Psoas muscle (tissue), 8 donors: ENCODE measurements around the gene RAVER2. TPM values are rescaled to one million over a fixed set of nuclear protein-coding genes. Genes with fewer than 3 reads are reported as not detected.

Experiments used
- ATAC-seq, 4 donors: fragments of 200-7000 bp; cut with Tn5 transposase; one replicate each; pipeline ENCODE4 v1.9.1; 2020; ENCODE audit warnings: moderate library complexity in 3 of 4, mild to moderate bottlenecking in 2 of 4
- DNase-seq, 2 donors: peaks; one replicate each; pipeline ENCODE4 v3.0.0-alpha.2; 2020
- H3K27ac ChIP-seq: fragments of 200-600 bp; one replicate; pipeline ENCODE4 v1.8.0; 2022
- H3K27me3 ChIP-seq, 3 donors: fragments of 200-600 bp in 1 of 3; one replicate each; pipeline versions ENCODE4 v1.6.1 to v1.8.0; 2013 to 2022; ENCODE audit warnings: low read length in 2 of 3, mild to moderate bottlenecking in 2 of 3, moderate library complexity in 1 of 3; ENCODE audit not compliant: insufficient read depth in 3 of 3
- H3K36me3 ChIP-seq, 2 donors: fragments of 200-600 bp in 1 of 2; one replicate each; pipeline versions ENCODE4 v1.6.1 to v1.8.0; 2013 to 2022; ENCODE audit warnings: low read depth in 1 of 2, mild to moderate bottlenecking in 1 of 2, moderate library complexity in 1 of 2; ENCODE audit not compliant: insufficient read depth in 1 of 2
- H3K4me1 ChIP-seq: fragments of 200-600 bp; one replicate; pipeline ENCODE4 v1.8.0; 2022
- H3K4me3 ChIP-seq: fragments of 200-600 bp; one replicate; pipeline ENCODE4 v1.8.0; 2022; ENCODE audit warnings: mild to moderate bottlenecking
- H3K9me3 ChIP-seq: fragments of 200-600 bp; one replicate; pipeline ENCODE4 v1.8.0; 2022
- WGBS, 3 donors: extraction: QIAGEN DNeasy Blood & Tissue Kit; methylation state at CpG; one replicate each; pipeline versions ENCODE4 v1.1.6 to v1.1.7; 2013; 5-methylcytosine and 5-hydroxymethylcytosine counted together
- intact Hi-C, 2 donors: fragments of 100-400 bp; cut with DNase I; formaldehyde crosslinking; loops; one replicate each; pipeline versions ENCODE4 v1.11.0 to v1.14.2; 2022
- polyA plus RNA-seq, 3 donors: library from polyadenylated mRNA; stranded (reverse); fragments of 200-250 nt; gene quantifications; one replicate each; pipeline ENCODE4 v1.2.3, GENCODE V29; 2013
- total RNA-seq, 4 donors: library from RNA; stranded (reverse); fragmentation: NEBNext Ultra II Directional in 2 of 4; extraction: Animal tissue kit (Norgen Biotek cat#: 25700) in 2 of 4; gene quantifications; one replicate each; pipeline versions ENCODE4 v1.2.1 to v1.2.4, GENCODE V29; 2021 to 2023
- TF ChIP-seq, protein P1 (sequence below): fragments of 200-600 bp; IDR thresholded peaks from one replicate; pipeline ENCODE4 v1.8.0; 2022; ENCODE audit warnings: antibody characterized with exemption
- donor health status: healthy with polysubstance abuse.
- donor health status: DM: no; HTN: no; CAD: no; lungs with moderate emphysema.
- donor health status: Bipolar disorder and iron deficiency.
- donor health status: healthy.
- donor health status: DM: yes; HTN: yes; CAD: no.
- donor health status: DM: no; HTN: no; CAD: no.
- donor health status: DM: no; HTN: no; CAD: no.
- donor health status: DM: yes; HTN: yes; CAD: no.

The RAVER2 gene
- total and polyA plus RNA-seq, 7 donors = 1.5 to 12.3 (median 9.0) TPM

DNA sequence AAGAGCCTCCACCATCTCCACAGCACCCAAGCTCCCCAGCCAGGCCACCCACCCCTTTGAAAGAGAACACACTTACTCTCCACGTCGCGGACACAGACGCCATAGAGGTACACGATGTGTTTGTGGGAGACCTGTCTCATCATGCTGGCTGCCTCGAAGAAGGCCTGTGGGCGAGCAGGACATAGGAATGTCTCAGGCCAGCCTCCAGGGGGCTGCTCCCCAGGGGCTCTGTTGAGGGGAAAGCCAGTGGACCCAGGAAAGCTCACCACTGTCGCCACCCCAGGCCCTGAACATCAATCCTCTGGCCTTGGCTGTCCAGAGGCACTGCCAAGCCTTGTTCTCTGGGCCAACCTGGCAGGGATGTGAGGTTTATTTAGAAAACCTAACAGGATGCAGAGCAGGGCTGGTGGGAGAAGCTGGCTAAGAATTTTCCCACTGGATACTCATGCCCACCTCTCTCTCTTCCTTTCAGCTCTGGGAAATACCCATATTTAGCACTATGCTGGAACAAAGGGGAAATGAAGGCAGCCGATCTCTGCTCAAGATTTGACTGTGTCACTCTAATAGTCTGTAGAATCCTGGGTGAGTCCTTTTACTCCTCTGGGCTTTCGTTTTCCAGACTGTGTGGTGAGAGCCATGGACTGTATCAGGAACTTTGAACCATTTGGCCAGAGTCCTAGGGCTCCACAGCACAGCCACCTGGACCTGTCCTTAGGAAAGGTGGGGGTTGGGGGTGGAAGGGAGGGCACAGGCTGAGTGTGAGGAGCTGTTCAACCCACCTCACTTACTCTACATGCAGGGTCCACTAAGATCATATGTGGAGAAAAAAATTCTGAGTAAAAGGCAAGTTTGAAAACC, 101.9 kb downstream of the RAVER2 start:
- no peak overlapping the region for H3K27ac ChIP-seq
- H3K36me3 ChIP-seq = peaks cover 3 to 97% of the 10 kb centered on the region in 2 donors
- H3K4me3 ChIP-seq = no peak overlapping the region
- ATAC-seq (no peak), DNase-seq (no peak)
- WGBS, 3 donors = 82 to 91% (median 87%) methylated on average over 10 of the region's 10 CpGs
- TF ChIP-seq, protein P1, sequence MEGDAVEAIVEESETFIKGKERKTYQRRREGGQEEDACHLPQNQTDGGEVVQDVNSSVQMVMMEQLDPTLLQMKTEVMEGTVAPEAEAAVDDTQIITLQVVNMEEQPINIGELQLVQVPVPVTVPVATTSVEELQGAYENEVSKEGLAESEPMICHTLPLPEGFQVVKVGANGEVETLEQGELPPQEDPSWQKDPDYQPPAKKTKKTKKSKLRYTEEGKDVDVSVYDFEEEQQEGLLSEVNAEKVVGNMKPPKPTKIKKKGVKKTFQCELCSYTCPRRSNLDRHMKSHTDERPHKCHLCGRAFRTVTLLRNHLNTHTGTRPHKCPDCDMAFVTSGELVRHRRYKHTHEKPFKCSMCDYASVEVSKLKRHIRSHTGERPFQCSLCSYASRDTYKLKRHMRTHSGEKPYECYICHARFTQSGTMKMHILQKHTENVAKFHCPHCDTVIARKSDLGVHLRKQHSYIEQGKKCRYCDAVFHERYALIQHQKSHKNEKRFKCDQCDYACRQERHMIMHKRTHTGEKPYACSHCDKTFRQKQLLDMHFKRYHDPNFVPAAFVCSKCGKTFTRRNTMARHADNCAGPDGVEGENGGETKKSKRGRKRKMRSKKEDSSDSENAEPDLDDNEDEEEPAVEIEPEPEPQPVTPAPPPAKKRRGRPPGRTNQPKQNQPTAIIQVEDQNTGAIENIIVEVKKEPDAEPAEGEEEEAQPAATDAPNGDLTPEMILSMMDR = no peak
- H3K4me1 ChIP-seq = no peaks in the 10 kb centered on the region
- intact Hi-C loops = no loop called here
- H3K9me3 ChIP-seq = no peaks in the 10 kb centered on the region
- H3K27me3 ChIP-seq = no peaks in the 10 kb centered on the region

DNA sequence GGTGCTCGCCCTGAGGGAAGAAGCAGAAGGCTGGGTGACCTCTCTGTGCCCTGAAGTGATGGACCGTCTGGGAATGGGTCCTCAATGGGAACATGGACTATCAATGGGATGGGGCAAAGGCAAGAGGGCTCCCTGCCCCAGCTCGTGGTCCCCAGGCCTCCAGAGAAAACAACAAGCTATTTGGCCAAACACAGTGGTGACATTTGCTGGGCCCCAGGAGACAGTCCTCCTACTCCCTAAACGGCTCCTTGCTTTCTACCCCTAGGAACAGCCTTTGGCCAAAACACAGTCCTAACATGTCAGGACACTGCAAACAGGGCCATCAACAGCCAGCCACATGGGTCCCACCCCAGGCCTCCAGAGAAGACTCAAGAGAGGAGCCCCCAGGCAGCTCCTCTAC, 102.8 kb downstream of the RAVER2 start:
- Histone ChIP-seq H3K27ac (no peak overlapping the region), H3K27me3 (no peaks in the 10 kb centered on the region), H3K36me3 (peaks cover 3 to 98% of the 10 kb centered on the region in 2 donors), H3K9me3 (no peaks in the 10 kb centered on the region), H3K4me3 (no peak overlapping the region), H3K4me1 (no peaks in the 10 kb centered on the region)
- ATAC-seq = peak in 1 of 4 donors; percentile 14
- TF ChIP-seq, protein P1 = no peak
- no peak for DNase-seq
- intact Hi-C loops = no loop called here
- 84 to 88% (median 88%) methylated on average over 4 of the region's 4 CpGs for WGBS, 3 donors

DNA sequence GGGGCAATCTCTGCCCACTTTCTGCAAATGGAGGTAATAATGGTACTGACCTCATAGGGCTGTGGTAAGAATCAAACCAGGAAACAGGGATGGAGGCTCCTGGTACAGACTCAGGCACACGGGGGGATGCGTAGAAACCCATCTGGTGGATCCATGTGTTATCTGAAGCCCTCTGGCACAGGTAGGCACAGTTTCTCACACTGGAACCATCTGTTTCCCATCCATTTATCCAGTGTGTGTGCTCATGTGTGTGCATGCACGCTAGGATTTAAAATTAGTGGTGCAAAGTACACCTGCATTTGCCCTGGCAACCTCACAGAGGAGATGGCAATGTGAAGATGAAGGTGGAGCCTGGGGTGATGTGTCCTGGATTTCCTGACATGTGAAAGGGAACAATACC, 103.3 kb downstream of the RAVER2 start:
- 82 to 100% (median 96%) methylated on average over 3 of the region's 3 CpGs for WGBS, 3 donors

DNA sequence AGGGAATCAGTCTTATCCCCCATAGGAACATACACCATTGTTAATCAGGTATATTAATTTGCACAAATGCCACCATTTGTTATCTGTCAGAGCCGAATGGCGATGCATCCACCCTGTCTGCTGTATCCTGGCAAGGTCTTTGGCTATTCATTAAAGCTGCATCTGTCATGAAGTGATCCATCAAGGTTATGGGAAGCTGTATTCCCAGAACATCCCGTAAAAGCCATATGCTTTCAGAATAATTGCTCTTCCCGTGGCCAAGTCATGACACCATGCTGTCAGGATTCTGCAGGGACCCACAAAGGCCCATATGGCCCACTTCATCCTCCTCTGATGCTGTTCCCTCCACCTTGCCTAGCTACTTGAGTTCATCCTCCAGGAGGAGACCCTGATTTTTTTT, 103.9 kb downstream of the RAVER2 start:
- Histone ChIP-seq H3K27me3 (no peaks in the 10 kb centered on the region), H3K36me3 (peaks cover 3 to 98% of the 10 kb centered on the region in 2 donors), H3K4me3 (no peak overlapping the region), H3K27ac (no peak overlapping the region), H3K4me1 (no peaks in the 10 kb centered on the region), H3K9me3 (no peaks in the 10 kb centered on the region)
- DNase-seq (no peak), ATAC-seq (no peak)
- 69 to 84% (median 73%) methylated on average over 4 of the region's 4 CpGs for WGBS, 3 donors
- intact Hi-C loops = no loop called here
- TF ChIP-seq, protein P1 = no peak

More for the DNA sequence above, 103.3 kb downstream of the RAVER2 start:
- intact Hi-C loops = no loop called here
- Histone ChIP-seq H3K4me3 (no peak overlapping the region), H3K9me3 (no peaks in the 10 kb centered on the region), H3K27ac (no peak overlapping the region), H3K27me3 (no peaks in the 10 kb centered on the region), H3K4me1 (no peaks in the 10 kb centered on the region), H3K36me3 (peaks cover 3 to 98% of the 10 kb centered on the region in 2 donors)
- TF ChIP-seq, protein P1 = no peak
- ATAC-seq (peak in 1 of 4 donors; percentile 2), DNase-seq (no peak)
